Measurements from ENCODE around the gene ZNF576. TPM values are rescaled to one million over a fixed set of nuclear protein-coding genes. Genes with fewer than 3 reads are reported as not detected.

ZNF576 gene
- total RNA-seq, 1 donor: 9.9 TPM

GRCh38 chr19:43605875-43606568, 9.6 kb downstream of the ZNF576 start:
- DNase-seq (ENCODE audit: low read depth): no peak
- no peak for TF ChIP-seq CTCF (IDR thresholded peaks at IDR 0.05; ENCODE audit: insufficient read depth, low read depth, low read length)
- H3K4me3 ChIP-seq (ENCODE audit: low read depth, low read length): no peak overlapping the region

GRCh38 chr19:43606569-43607229, 10.3 kb downstream of the ZNF576 start:
- TF ChIP-seq CTCF (IDR thresholded peaks at IDR 0.05; ENCODE audit: insufficient read depth, low read depth, low read length): no peak
- DNase-seq (ENCODE audit: low read depth): no peak
- H3K4me3 ChIP-seq (ENCODE audit: low read depth, low read length): no peak overlapping the region

GRCh38 chr19:43607238-43608205, 11.1 kb downstream of the ZNF576 start:
- no peak for TF ChIP-seq CTCF (IDR thresholded peaks at IDR 0.05; ENCODE audit: insufficient read depth, low read depth, low read length)
- H3K4me3 ChIP-seq (ENCODE audit: low read depth, low read length): no peak overlapping the region
- DNase-seq (ENCODE audit: low read depth): no peak

GRCh38 chr19:43609872-43610271, 13.5 kb downstream of the ZNF576 start:
- DNase-seq (ENCODE audit: low read depth): no peak
- no peak overlapping the region for H3K4me3 ChIP-seq (ENCODE audit: low read depth, low read length)
- no peak for TF ChIP-seq CTCF (IDR thresholded peaks at IDR 0.05; ENCODE audit: insufficient read depth, low read depth, low read length)

- peak; percentile 42 for DNase-seq (ENCODE audit: low read depth)
- H3K4me3 ChIP-seq (ENCODE audit: low read depth, low read length): no peak overlapping the region
- no peak for TF ChIP-seq CTCF (IDR thresholded peaks at IDR 0.05; ENCODE audit: insufficient read depth, low read depth, low read length)
Measured at GRCh38 chr19:43610493-43610892, 14.1 kb downstream of the ZNF576 start.

- no peak within 1 kb of the TSS for H3K4me3 ChIP-seq (ENCODE audit: low read depth, low read length)
- TF ChIP-seq CTCF (IDR thresholded peaks at IDR 0.05; ENCODE audit: insufficient read depth, low read depth, low read length): no peak
- DNase-seq (ENCODE audit: low read depth): no peak
Measured at GRCh38 chr19:43611788-43612187, 15.4 kb downstream of the ZNF576 start, which contains the start of gene SRRM5. Gene SRRM5, plus strand, starts transcription at chr19:43612088. Its CDS starts 34 bp downstream, at chr19:43612122.
